Measurements from ENCODE around the gene ZNF496.

GRCh38 chr1:247360991-247361731 lies 29.5 kb upstream of the ZNF496 start:
- no peak for TF ChIP-seq CTCF (IDR thresholded peaks at IDR 0.05 in 4 of 5, conservative IDR thresholded peaks at IDR 0.05 in 1 of 5)
- TF ChIP-seq POLR2A (IDR thresholded peaks at IDR 0.05), result no peak

Data from gastrocnemius medialis (tissue), 4 donors.